Frontal cortex (tissue), 4 donors: ENCODE measurements around the gene EHMT2. TPM values are rescaled to one million over a fixed set of nuclear protein-coding genes. Genes with fewer than 3 reads are reported as not detected.
"Not testable (repeated sequence)": the region's sequence is repeated elsewhere in the genome, so short reads cannot be mapped to it uniquely, and the experiment has no call there.

ENCODE experiments used
- DNase-seq, 2 donors: peaks; one replicate each; pipeline ENCODE4 v3.0.0; 2012; ENCODE audit warnings: low spot score in 2 of 2
- FAIRE-seq: peaks from 2 replicates; lab custom pipeline; 2012; peaks lifted over from hg19 to GRCh38; lab: Jason Lieb, UNC
- total RNA-seq: library from RNA; depleted of rRNA; stranded (reverse); fragments of >200 nt; gene quantifications from one replicate; pipeline ENCODE4 v1.2.3, GENCODE V29; 2014
- donor health status: control.
- donor health status: control.
- donor health status: control.

EHMT2 gene
- 102 TPM for total RNA-seq

GRCh38 chr6:31897612-31898382 is at the start of gene EHMT2:
TSS of gene EHMT2 (minus strand) at chr6:31897698. CDS start at chr6:31897677, 21 bp downstream.
- FAIRE-seq (no peak), DNase-seq (peak; percentile 88 to 93)

GRCh38 chr6:31947070-31947675 is 49.7 kb upstream of the EHMT2 start:
- DNase-seq (no peak), FAIRE-seq (no peak)

GRCh38 chr6:31946370-31946885 is 48.9 kb upstream of the EHMT2 start:
- DNase-seq (no peak), FAIRE-seq (no peak)

- no peak for FAIRE-seq
- DNase-seq, result peak in 1 of 2 donors; percentile 53
These were observed 48.2 kb upstream of the EHMT2 start, which contains the start of gene CFB for GRCh38 chr6:31945507-31946369. TSS of gene CFB (plus strand) at chr6:31946095. CDS start at chr6:31946222, 127 bp downstream.

- DNase-seq, result no peak
- FAIRE-seq, result no peak
These were observed 47.6 kb upstream of the EHMT2 start for GRCh38 chr6:31945154-31945506.

- FAIRE-seq, result no peak
- no peak for DNase-seq
These were observed 46.2 kb upstream of the EHMT2 start for GRCh38 chr6:31943742-31944141.

GRCh38 chr6:31940256-31940664 is 42.8 kb upstream of the EHMT2 start:
- FAIRE-seq, result no peak
- DNase-seq, result no peak

GRCh38 chr6:31935823-31936222 is 38.3 kb upstream of the EHMT2 start:
- FAIRE-seq (no peak), DNase-seq (no peak)

GRCh38 chr6:31935021-31935420 is 37.5 kb upstream of the EHMT2 start:
- FAIRE-seq (no peak), DNase-seq (no peak)

GRCh38 chr6:31933537-31933936 is 36.0 kb upstream of the EHMT2 start:
- FAIRE-seq (no peak), DNase-seq (no peak)

- DNase-seq, FAIRE-seq: not testable (repeated sequence)
These were observed 34.6 kb upstream of the EHMT2 start for GRCh38 chr6:31932137-31932536.

GRCh38 chr6:31930962-31931361 is 33.5 kb upstream of the EHMT2 start:
- no peak for FAIRE-seq
- no peak for DNase-seq

GRCh38 chr6:31928672-31928939 is 31.1 kb upstream of the EHMT2 start:
- no peak for FAIRE-seq

GRCh38 chr6:31927863-31928671 is 30.6 kb upstream of the EHMT2 start:
- DNase-seq, result no peak
- no peak for FAIRE-seq

More at GRCh38 chr6:31928672-31928939, 31.1 kb upstream of the EHMT2 start:
- DNase-seq, result no peak

- FAIRE-seq (no peak), DNase-seq (no peak)
These were observed 29.9 kb upstream of the EHMT2 start, which contains the start of gene C2 for GRCh38 chr6:31927242-31927862. TSS of gene C2 (plus strand) at chr6:31927717. CDS start at chr6:31927753, 36 bp downstream.

GRCh38 chr6:31922942-31923341 is 25.4 kb upstream of the EHMT2 start:
- no peak for FAIRE-seq
- no peak for DNase-seq

- DNase-seq (no peak), FAIRE-seq (no peak)
These were observed 23.3 kb upstream of the EHMT2 start for GRCh38 chr6:31920811-31921210.

GRCh38 chr6:31919624-31920303 is 22.3 kb upstream of the EHMT2 start:
- no peak for FAIRE-seq
- DNase-seq, result no peak
